ENCODE data around the gene SCNN1G. TPM values are rescaled to one million over a fixed set of nuclear protein-coding genes. Genes with fewer than 3 reads are reported as not detected.

The SCNN1G gene
- total RNA-seq, 1 experiment from 2014 or later, result 1.3 TPM

DNA sequence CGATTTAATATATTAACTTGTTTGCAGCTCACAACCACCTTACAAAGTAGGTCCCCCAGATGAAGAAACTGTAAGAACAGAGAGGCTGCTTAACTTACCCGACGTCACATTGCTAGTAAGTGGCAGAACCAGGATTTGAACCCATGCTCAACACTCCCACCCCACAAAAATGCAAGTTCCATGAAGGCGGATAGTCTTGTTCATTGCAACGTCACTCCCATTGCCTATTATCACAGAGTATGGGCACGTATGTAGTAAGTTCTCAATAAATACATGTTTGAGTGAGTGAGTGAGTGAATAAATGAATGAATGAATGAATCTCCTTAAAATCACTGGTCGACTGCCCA lies 34.4 kb upstream of the SCNN1G start:
- Mint-ChIP-seq H3K36me3 (no peaks in the 10 kb centered on the region), H3K27ac (no peak overlapping the region), H3K9me3 (no peaks in the 10 kb centered on the region), H3K4me3 (peak overlapping the region; percentile 92), H3K27me3 (ENCODE audit: low read depth) (peaks cover 17% of the 10 kb centered on the region), H3K4me1 (peaks cover 57% of the 10 kb centered on the region)
- DNase-seq (ENCODE audit: low spot score) (no peak), ATAC-seq (no peak)
- CTCF ChIA-PET, result interaction anchor here (1.0 to 1.5 kb wide), 2 partner anchors 87 to 269 kb away, joined by 3 to 4 read pairs; no protein-coding TSS in a partner anchor
- POLR2A ChIA-PET, result no interaction called here
- TF ChIP-seq, protein P1, sequence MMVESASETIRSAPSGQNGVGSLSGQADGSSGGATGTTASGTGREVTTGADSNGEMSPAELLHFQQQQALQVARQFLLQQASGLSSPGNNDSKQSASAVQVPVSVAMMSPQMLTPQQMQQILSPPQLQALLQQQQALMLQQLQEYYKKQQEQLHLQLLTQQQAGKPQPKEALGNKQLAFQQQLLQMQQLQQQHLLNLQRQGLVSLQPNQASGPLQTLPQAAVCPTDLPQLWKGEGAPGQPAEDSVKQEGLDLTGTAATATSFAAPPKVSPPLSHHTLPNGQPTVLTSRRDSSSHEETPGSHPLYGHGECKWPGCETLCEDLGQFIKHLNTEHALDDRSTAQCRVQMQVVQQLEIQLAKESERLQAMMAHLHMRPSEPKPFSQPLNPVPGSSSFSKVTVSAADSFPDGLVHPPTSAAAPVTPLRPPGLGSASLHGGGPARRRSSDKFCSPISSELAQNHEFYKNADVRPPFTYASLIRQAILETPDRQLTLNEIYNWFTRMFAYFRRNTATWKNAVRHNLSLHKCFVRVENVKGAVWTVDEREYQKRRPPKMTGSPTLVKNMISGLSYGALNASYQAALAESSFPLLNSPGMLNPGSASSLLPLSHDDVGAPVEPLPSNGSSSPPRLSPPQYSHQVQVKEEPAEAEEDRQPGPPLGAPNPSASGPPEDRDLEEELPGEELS (CRISPR knock-in tag; IDR thresholded peaks at IDR 0.05), result no peak
- TF ChIP-seq, protein P2, sequence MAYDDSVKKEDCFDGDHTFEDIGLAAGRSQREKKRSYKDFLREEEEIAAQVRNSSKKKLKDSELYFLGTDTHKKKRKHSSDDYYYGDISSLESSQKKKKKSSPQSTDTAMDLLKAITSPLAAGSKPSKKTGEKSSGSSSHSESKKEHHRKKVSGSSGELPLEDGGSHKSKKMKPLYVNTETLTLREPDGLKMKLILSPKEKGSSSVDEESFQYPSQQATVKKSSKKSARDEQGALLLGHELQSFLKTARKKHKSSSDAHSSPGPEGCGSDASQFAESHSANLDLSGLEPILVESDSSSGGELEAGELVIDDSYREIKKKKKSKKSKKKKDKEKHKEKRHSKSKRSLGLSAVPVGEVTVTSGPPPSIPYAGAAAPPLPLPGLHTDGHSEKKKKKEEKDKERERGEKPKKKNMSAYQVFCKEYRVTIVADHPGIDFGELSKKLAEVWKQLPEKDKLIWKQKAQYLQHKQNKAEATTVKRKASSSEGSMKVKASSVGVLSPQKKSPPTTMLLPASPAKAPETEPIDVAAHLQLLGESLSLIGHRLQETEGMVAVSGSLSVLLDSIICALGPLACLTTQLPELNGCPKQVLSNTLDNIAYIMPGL (CRISPR knock-in tag; IDR thresholded peaks at IDR 0.05), result no peak
- TF ChIP-seq GABPB1 (CRISPR knock-in tag; IDR thresholded peaks at IDR 0.05) (0 out of 2 replicates have a peak, but pooled peaks have one; percentile 8), MYBL2 (CRISPR knock-in tag; IDR thresholded peaks at IDR 0.05) (no peak)

DNA sequence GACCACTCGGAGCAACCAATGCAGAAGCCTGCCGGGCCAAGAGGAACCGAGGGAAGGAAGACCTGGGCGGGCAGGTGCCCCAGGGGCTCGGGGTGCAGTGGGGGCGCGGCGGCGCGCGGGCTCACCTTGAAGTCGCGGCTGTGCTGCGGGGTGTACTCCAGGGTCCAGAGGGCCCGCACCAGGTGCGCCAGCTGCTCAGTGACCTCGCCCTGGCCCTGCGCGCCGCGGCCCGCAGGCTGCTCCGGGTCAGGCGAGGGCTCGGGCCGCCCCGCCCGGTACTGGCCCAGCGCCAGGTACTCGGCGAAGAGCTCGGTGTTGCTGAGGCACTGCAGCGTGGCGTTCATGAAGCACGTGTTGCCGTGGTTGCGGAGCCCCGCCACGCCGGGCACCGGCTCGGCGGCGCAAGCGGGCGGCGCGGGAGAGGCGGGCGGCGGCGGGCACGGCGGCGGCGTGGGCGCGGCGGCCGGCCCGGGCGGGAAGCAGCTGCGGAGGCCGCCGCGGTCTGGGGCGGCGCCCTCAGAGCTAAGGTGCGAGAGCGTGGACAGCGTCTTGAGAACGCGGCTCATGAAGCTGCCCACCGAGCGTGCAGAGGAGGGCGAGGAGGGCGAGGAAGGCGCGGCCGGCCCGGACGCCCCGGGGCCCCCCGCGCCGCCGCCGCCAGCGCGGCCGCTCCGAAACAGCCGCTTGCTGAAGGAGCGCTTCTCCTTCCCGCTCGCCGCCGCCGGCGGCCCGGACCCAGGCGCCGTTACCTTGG lies 33.9 kb upstream of the SCNN1G start:
- ATAC-seq (peak; percentile 18), DNase-seq (ENCODE audit: low spot score) (peak; percentile 38)
- Mint-ChIP-seq H3K4me1 (peaks cover 51% of the 10 kb centered on the region), H3K4me3 (peak overlapping the region; percentile 92), H3K36me3 (no peaks in the 10 kb centered on the region), H3K9me3 (no peaks in the 10 kb centered on the region), H3K27ac (no peak overlapping the region), H3K27me3 (ENCODE audit: low read depth) (peaks cover 17% of the 10 kb centered on the region)
- CTCF ChIA-PET, result interaction anchor here (1.0 to 1.5 kb wide), 4 partner anchors 88 to 286 kb away, joined by 3 to 8 read pairs (median 4); no protein-coding TSS in a partner anchor
- POLR2A ChIA-PET, result no interaction called here
- TF ChIP-seq, protein P3, sequence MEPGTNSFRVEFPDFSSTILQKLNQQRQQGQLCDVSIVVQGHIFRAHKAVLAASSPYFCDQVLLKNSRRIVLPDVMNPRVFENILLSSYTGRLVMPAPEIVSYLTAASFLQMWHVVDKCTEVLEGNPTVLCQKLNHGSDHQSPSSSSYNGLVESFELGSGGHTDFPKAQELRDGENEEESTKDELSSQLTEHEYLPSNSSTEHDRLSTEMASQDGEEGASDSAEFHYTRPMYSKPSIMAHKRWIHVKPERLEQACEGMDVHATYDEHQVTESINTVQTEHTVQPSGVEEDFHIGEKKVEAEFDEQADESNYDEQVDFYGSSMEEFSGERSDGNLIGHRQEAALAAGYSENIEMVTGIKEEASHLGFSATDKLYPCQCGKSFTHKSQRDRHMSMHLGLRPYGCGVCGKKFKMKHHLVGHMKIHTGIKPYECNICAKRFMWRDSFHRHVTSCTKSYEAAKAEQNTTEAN (CRISPR knock-in tag; IDR thresholded peaks at IDR 0.05), result no peak
- TF ChIP-seq HMGA2 (CRISPR knock-in tag; IDR thresholded peaks at IDR 0.05) (no peak), GTF2I (CRISPR knock-in tag; conservative IDR thresholded peaks at IDR 0.05) (no peak), GABPB1 (CRISPR knock-in tag; IDR thresholded peaks at IDR 0.05) (peak; percentile 29), EMX1 (CRISPR knock-in tag; IDR thresholded peaks at IDR 0.05) (no peak)
- TF ChIP-seq, protein P4, sequence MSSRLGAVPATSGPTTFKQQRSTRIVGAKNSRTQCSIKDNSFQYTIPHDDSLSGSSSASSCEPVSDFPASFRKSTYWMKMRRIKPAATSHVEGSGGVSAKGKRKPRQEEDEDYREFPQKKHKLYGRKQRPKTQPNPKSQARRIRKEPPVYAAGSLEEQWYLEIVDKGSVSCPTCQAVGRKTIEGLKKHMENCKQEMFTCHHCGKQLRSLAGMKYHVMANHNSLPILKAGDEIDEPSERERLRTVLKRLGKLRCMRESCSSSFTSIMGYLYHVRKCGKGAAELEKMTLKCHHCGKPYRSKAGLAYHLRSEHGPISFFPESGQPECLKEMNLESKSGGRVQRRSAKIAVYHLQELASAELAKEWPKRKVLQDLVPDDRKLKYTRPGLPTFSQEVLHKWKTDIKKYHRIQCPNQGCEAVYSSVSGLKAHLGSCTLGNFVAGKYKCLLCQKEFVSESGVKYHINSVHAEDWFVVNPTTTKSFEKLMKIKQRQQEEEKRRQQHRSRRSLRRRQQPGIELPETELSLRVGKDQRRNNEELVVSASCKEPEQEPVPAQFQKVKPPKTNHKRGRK (CRISPR knock-in tag; IDR thresholded peaks at IDR 0.05; ENCODE audit: borderline replicate concordance), result no peak
- TF ChIP-seq, protein P5, sequence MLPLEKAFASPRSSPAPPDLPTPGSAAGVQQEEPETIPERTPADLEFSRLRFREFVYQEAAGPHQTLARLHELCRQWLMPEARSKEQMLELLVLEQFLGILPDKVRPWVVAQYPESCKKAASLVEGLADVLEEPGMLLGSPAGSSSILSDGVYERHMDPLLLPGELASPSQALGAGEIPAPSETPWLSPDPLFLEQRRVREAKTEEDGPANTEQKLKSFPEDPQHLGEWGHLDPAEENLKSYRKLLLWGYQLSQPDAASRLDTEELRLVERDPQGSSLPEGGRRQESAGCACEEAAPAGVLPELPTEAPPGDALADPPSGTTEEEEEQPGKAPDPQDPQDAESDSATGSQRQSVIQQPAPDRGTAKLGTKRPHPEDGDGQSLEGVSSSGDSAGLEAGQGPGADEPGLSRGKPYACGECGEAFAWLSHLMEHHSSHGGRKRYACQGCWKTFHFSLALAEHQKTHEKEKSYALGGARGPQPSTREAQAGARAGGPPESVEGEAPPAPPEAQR (CRISPR knock-in tag; IDR thresholded peaks at IDR 0.05), result no peak
- TF ChIP-seq, protein P6, sequence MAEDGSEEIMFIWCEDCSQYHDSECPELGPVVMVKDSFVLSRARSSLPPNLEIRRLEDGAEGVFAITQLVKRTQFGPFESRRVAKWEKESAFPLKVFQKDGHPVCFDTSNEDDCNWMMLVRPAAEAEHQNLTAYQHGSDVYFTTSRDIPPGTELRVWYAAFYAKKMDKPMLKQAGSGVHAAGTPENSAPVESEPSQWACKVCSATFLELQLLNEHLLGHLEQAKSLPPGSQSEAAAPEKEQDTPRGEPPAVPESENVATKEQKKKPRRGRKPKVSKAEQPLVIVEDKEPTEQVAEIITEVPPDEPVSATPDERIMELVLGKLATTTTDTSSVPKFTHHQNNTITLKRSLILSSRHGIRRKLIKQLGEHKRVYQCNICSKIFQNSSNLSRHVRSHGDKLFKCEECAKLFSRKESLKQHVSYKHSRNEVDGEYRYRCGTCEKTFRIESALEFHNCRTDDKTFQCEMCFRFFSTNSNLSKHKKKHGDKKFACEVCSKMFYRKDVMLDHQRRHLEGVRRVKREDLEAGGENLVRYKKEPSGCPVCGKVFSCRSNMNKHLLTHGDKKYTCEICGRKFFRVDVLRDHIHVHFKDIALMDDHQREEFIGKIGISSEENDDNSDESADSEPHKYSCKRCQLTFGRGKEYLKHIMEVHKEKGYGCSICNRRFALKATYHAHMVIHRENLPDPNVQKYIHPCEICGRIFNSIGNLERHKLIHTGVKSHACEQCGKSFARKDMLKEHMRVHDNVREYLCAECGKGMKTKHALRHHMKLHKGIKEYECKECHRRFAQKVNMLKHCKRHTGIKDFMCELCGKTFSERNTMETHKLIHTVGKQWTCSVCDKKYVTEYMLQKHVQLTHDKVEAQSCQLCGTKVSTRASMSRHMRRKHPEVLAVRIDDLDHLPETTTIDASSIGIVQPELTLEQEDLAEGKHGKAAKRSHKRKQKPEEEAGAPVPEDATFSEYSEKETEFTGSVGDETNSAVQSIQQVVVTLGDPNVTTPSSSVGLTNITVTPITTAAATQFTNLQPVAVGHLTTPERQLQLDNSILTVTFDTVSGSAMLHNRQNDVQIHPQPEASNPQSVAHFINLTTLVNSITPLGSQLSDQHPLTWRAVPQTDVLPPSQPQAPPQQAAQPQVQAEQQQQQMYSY (CRISPR knock-in tag; IDR thresholded peaks at IDR 0.05), result no peak
- TF ChIP-seq, protein P7, sequence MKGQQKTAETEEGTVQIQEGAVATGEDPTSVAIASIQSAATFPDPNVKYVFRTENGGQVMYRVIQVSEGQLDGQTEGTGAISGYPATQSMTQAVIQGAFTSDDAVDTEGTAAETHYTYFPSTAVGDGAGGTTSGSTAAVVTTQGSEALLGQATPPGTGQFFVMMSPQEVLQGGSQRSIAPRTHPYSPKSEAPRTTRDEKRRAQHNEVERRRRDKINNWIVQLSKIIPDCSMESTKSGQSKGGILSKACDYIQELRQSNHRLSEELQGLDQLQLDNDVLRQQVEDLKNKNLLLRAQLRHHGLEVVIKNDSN (CRISPR knock-in tag; IDR thresholded peaks at IDR 0.05), result no peak
- TF ChIP-seq, protein P8, sequence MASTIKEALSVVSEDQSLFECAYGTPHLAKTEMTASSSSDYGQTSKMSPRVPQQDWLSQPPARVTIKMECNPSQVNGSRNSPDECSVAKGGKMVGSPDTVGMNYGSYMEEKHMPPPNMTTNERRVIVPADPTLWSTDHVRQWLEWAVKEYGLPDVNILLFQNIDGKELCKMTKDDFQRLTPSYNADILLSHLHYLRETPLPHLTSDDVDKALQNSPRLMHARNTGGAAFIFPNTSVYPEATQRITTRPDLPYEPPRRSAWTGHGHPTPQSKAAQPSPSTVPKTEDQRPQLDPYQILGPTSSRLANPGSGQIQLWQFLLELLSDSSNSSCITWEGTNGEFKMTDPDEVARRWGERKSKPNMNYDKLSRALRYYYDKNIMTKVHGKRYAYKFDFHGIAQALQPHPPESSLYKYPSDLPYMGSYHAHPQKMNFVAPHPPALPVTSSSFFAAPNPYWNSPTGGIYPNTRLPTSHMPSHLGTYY (CRISPR knock-in tag; IDR thresholded peaks at IDR 0.05), result no peak
- TF ChIP-seq, protein P2 (CRISPR knock-in tag; IDR thresholded peaks at IDR 0.05), result peak; percentile 76; the same call in 1 of the 2 replicates

Data from WTC11 (cell line).